ENCODE results near the gene TANC1. TPM values are rescaled to one million over a fixed set of nuclear protein-coding genes. Genes with fewer than 3 reads are reported as not detected.

The TANC1 gene
- total RNA-seq, 1 experiment from 2014 or later, result 21.1 TPM

DNA sequence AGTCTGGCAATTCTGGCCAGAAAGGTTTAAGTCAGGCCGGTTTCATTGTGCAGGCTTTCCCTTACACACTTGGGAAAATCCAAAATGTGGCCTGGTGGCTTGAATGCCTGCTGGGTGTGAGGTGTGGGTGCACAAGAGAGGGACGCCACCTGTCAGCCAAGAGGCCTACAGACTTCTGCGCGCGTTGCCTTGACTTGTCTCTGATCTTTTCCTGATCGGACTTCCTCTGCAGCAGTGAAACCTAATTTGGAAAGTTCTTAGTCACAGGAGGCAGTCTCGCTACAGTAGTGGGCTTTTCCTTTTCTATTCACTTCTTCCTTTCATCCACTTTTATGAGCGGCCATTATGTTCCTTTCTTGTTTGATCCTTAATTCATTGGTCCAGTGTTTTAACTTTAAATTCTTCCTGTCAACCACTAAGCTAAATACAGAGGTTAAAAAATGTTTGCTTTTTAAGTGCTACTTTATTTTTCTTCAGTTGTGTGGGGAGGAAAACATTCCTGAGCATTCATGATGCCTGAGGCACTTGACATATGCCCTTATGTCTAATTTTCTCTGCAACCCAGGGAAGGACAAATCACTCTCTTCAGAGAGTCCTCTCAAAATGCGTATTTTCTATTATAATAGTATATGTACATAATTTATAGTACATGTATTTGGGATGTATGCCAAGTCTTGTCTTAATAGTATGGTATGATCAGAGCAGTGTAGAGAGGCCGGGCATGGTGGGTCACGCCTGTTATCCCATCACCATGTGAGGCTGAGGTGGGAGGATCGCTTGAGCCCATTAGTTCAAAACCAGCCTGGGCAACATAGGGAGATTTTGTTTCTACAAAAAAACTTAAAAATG lies 189.1 kb downstream of the TANC1 start:
- ChIA-PET POLR2A (no interaction called here), CTCF (no interaction called here)
- no peaks in the 10 kb centered on the region for H3K27me3 ChIP-seq (replicated peaks; ENCODE audit: control insufficient read depth, insufficient read depth, low read length)
- BruUV-seq (replicated peaks), result no TSS peak
- H3K36me3 Mint-ChIP-seq (ENCODE audit: insufficient read depth, unreplicated experiment), result peaks cover 47% of the 10 kb centered on the region
- peaks cover 43% of the 10 kb centered on the region for H3K4me1 ChIP-seq
- no peaks in the 10 kb centered on the region for H3K9me3 Mint-ChIP-seq (ENCODE audit: unreplicated experiment)
- no peak overlapping the region for H3K4me3 Mint-ChIP-seq (ENCODE audit: unreplicated experiment)
- peaks cover 1% of the 10 kb centered on the region; the same call in 1 of the 2 replicates for H3K36me3 ChIP-seq (ENCODE audit: control insufficient read depth, insufficient read depth, low read length)
- TF ChIP-seq CTCF (IDR thresholded peaks at IDR 0.05; ENCODE audit: insufficient read depth in 1 of 2, low read depth in 1 of 2, low read length in 1 of 2, severe bottlenecking in 1 of 2, unreplicated experiment in 1 of 2), result no peak
- intact Hi-C loops (cut with micrococcal nuclease; ENCODE audit: unreplicated experiment), result no loop called here
- H3K27me3 Mint-ChIP-seq (ENCODE audit: insufficient read depth, unreplicated experiment), result no peaks in the 10 kb centered on the region
- H3K9me3 ChIP-seq, result no peaks in the 10 kb centered on the region
- no peak overlapping the region for H3K4me3 ChIP-seq (ENCODE audit: low read depth, low read length)
- no peak for DNase-seq
- H3K27ac Mint-ChIP-seq (ENCODE audit: unreplicated experiment), result peak overlapping the region; percentile 22
- H3K4me1 Mint-ChIP-seq (ENCODE audit: low read depth, unreplicated experiment), result peaks cover 32% of the 10 kb centered on the region

DNA sequence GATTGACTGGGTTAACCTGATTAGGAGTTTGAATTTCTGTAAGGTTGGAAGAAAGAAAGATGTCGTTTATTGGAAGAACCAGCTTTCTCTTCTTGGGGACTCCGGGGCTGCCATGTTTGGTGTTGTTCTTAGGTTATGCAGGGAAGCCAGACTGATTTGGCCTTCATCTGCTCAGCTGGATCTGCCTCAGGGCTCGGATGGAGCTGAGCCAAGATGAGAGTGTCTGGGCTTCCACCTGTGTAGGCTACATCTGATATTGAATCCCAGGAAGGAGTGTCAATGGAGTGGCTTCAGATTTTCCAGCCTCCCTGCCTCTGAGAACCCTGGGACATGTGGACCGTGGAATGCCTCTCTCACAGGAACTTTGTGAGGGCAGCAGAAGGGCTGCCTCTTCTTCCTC lies 192.0 kb downstream of the TANC1 start:
- H3K4me1 Mint-ChIP-seq (ENCODE audit: low read depth, unreplicated experiment), result peaks cover 14% of the 10 kb centered on the region
- no peak for TF ChIP-seq CTCF (IDR thresholded peaks at IDR 0.05; ENCODE audit: insufficient read depth in 1 of 2, low read depth in 1 of 2, low read length in 1 of 2, severe bottlenecking in 1 of 2, unreplicated experiment in 1 of 2)

DNA sequence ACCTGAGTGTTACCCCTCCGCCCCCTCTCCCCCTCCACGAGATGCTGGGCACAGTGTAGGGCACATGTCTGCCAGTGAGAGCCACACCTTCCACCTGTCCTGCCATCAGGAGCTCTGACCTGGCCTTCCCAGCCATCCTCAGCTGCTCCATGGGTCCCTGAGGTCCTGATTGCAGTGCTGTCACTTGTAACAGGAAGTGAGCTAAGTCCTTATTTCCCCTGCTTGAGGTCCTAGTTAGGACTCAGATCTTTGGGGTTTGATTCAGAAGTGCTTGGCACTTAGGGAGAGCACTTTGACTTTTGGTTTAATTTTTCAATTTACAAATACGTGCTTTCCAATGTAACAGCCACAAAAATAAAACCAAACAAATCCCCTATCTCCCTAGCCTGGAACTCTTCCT lies 192.5 kb downstream of the TANC1 start:
- H3K9me3 Mint-ChIP-seq (ENCODE audit: unreplicated experiment), result no peaks in the 10 kb centered on the region
- no peaks in the 10 kb centered on the region for H3K9me3 ChIP-seq
- H3K4me1 Mint-ChIP-seq (ENCODE audit: low read depth, unreplicated experiment), result peaks cover 8% of the 10 kb centered on the region
- peaks cover 45% of the 10 kb centered on the region for H3K36me3 Mint-ChIP-seq (ENCODE audit: insufficient read depth, unreplicated experiment)
- no peaks in the 10 kb centered on the region for H3K36me3 ChIP-seq (ENCODE audit: control insufficient read depth, insufficient read depth, low read length)
- no peaks in the 10 kb centered on the region for H3K27me3 Mint-ChIP-seq (ENCODE audit: insufficient read depth, unreplicated experiment)
- H3K4me3 ChIP-seq (ENCODE audit: low read depth, low read length), result no peak overlapping the region
- intact Hi-C loops (cut with micrococcal nuclease; ENCODE audit: unreplicated experiment), result no loop called here
- H3K4me1 ChIP-seq, result peaks cover 16% of the 10 kb centered on the region
- CTCF ChIA-PET, result no interaction called here
- no peak overlapping the region for H3K4me3 Mint-ChIP-seq (ENCODE audit: unreplicated experiment)
- DNase-seq, result no peak
- H3K27ac Mint-ChIP-seq (ENCODE audit: unreplicated experiment), result no peak overlapping the region
- POLR2A ChIA-PET, result no interaction called here
- no TSS peak for BruUV-seq (replicated peaks)
- no peak for TF ChIP-seq CTCF (IDR thresholded peaks at IDR 0.05; ENCODE audit: insufficient read depth in 1 of 2, low read depth in 1 of 2, low read length in 1 of 2, severe bottlenecking in 1 of 2, unreplicated experiment in 1 of 2)
- no peaks in the 10 kb centered on the region for H3K27me3 ChIP-seq (replicated peaks; ENCODE audit: control insufficient read depth, insufficient read depth, low read length)

More for the DNA sequence above, 192.0 kb downstream of the TANC1 start:
- H3K4me3 Mint-ChIP-seq (ENCODE audit: unreplicated experiment), result no peak overlapping the region
- BruUV-seq (replicated peaks), result no TSS peak
- peaks cover 21% of the 10 kb centered on the region for H3K4me1 ChIP-seq
- H3K27me3 ChIP-seq (replicated peaks; ENCODE audit: control insufficient read depth, insufficient read depth, low read length), result no peaks in the 10 kb centered on the region
- DNase-seq, result no peak
- intact Hi-C loops (cut with micrococcal nuclease; ENCODE audit: unreplicated experiment), result no loop called here
- no peak overlapping the region for H3K27ac Mint-ChIP-seq (ENCODE audit: unreplicated experiment)
- H3K27me3 Mint-ChIP-seq (ENCODE audit: insufficient read depth, unreplicated experiment), result no peaks in the 10 kb centered on the region
- no peak overlapping the region for H3K4me3 ChIP-seq (ENCODE audit: low read depth, low read length)
- no peaks in the 10 kb centered on the region for H3K9me3 ChIP-seq
- ChIA-PET POLR2A (no interaction called here), CTCF (no interaction called here)
- no peaks in the 10 kb centered on the region for H3K9me3 Mint-ChIP-seq (ENCODE audit: unreplicated experiment)
- peaks cover 42% of the 10 kb centered on the region for H3K36me3 Mint-ChIP-seq (ENCODE audit: insufficient read depth, unreplicated experiment)
- no peaks in the 10 kb centered on the region for H3K36me3 ChIP-seq (ENCODE audit: control insufficient read depth, insufficient read depth, low read length)

Data from Caco-2 (cell line).